Skeletal muscle cell (primary cell): ENCODE results near the gene ADGRD2.

Source experiments
- DNase-seq: peaks from one replicate; pipeline ENCODE4 v3.0.0-alpha.2; 2010; ENCODE audit warnings: low read depth
- H3K4me3 ChIP-seq: 2 replicates; pipeline ENCODE4 v1.5.1; 2011; ENCODE audit warnings: low read depth, mild to moderate bottlenecking, control low read depth, low read length, moderate library complexity

Gene ADGRD2

DNA sequence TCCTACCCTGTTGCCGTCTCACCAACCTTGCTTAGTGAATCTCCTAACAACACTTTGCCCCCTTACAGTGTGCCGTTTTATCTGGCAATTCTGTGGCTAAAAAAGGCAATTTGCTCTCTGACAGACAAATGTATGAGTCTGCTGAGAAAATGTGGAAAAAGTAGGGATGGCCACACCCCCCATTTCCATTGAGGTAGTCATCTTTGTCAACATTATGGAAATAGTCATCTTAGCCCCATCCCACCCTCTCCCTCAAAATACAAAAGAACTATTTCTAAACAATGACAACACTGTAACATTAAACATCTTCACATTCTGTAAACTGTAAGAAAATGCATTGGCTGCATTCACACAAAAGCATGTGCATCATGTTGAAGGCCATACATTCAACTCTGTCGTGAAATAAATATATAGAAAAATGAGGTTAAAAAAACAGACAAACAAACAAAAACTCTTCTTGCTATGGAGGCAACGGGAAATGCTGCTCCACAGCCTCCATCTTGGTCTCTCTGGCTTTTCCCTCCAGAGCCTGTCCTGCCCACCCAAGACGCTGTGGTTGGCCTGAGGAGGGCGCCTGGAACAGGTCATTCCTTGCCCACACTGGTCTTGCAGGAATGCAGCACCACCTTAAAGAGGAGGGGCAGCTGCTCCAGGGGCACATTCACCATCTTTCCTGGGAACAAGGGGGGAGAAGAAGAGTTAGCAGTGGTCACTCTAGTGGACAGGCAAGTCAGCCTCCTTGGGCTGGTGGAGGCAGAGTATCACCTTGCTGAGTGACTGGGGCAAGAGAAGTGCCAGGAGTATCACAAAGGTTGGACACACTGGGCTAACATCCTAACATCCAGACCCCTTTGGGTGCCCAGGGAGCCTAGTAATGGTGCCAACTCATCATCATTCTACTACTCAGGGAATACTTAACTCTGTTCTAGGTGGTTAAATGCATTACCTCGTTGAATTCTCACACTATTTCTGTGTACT lies 72.2 kb downstream of the ADGRD2 start:
- no peak for DNase-seq
- no peak overlapping the region for H3K4me3 ChIP-seq

DNA sequence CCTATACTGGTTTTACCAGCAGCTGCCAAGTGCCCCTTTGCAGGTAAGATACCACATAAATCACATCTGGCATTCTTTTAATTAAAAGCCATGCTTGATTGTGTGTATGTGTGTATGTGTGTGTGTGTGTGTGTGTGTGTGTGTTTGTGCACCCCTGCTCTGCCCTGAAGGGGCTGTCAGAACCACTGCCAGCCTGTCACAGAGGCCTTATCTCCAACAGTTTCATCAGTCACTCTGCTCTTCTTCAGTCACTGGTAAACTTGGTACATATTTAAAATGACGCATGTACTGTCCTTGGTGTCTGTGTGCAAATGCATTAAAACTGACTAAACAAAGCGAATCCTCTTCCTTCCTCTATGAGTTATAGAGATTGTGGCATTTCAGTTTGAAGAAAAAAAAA lies 75.9 kb downstream of the ADGRD2 start:
- DNase-seq: no peak
- no peak overlapping the region for H3K4me3 ChIP-seq

DNA sequence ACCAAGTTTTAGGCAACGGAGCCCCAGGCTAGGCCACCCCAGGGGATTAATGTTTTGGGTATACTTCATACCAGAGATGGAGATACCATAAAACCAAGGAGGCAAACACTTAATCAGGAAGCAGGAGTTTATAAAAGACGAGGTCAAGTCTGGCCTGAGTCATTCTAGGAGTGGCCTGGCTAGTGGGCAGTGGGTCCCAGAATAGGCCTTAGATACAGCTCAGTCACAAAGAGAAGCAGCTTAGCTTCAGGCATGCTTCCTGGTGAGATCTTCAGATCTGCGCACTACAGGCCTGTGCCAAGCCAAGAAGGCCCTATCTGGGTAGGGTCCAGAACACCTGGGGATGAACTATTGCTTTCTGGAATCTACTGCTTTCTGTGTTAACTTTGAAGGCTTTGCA lies 77.5 kb downstream of the ADGRD2 start:
- H3K4me3 ChIP-seq: no peak overlapping the region
- no peak for DNase-seq
